ENCODE data around the gene CAMTA1.

Gene CAMTA1

GRCh38 chr1:7587108-7587772 is 802.0 kb downstream of the CAMTA1 start:
- H3K4me3 ChIP-seq (ENCODE audit: low read depth, low read length): no peak overlapping the region
- TF ChIP-seq CTCF (IDR thresholded peaks at IDR 0.05; ENCODE audit: borderline replicate concordance, insufficient read depth, low read depth, low read length): no peak

GRCh38 chr1:7587773-7588456 is 802.7 kb downstream of the CAMTA1 start:
- TF ChIP-seq CTCF (IDR thresholded peaks at IDR 0.05; ENCODE audit: borderline replicate concordance, insufficient read depth, low read depth, low read length): no peak
- no peak overlapping the region for H3K4me3 ChIP-seq (ENCODE audit: low read depth, low read length)

- TF ChIP-seq CTCF (IDR thresholded peaks at IDR 0.05; ENCODE audit: borderline replicate concordance, insufficient read depth, low read depth, low read length): no peak
- H3K4me3 ChIP-seq (ENCODE audit: low read depth, low read length): no peak overlapping the region
These were observed 803.2 kb downstream of the CAMTA1 start for GRCh38 chr1:7588457-7588827.

GRCh38 chr1:7589080-7589735 is 804.0 kb downstream of the CAMTA1 start:
- no peak overlapping the region for H3K4me3 ChIP-seq (ENCODE audit: low read depth, low read length)
- no peak for TF ChIP-seq CTCF (IDR thresholded peaks at IDR 0.05; ENCODE audit: borderline replicate concordance, insufficient read depth, low read depth, low read length)

- TF ChIP-seq CTCF (IDR thresholded peaks at IDR 0.05; ENCODE audit: borderline replicate concordance, insufficient read depth, low read depth, low read length): no peak
- no peak overlapping the region for H3K4me3 ChIP-seq (ENCODE audit: low read depth, low read length)
These were observed 804.6 kb downstream of the CAMTA1 start for GRCh38 chr1:7589774-7590425.

GRCh38 chr1:7590426-7590790 is 805.2 kb downstream of the CAMTA1 start:
- TF ChIP-seq CTCF (IDR thresholded peaks at IDR 0.05; ENCODE audit: borderline replicate concordance, insufficient read depth, low read depth, low read length): no peak
- H3K4me3 ChIP-seq (ENCODE audit: low read depth, low read length): no peak overlapping the region
